NT2/D1 (cell line): ENCODE data around the gene OPCML.

Source experiments
- DNase-seq: peaks from one replicate; pipeline ENCODE4 v3.0.0-alpha.2; 2011; ENCODE audit warnings: low read depth, low spot score
- H3K27me3 ChIP-seq: 2 replicates; pipeline ENCODE4 v1.6.0; 2011; ENCODE audit warnings: mild to moderate bottlenecking; ENCODE audit not compliant: insufficient read length, insufficient read depth
- H3K36me3 ChIP-seq: 2 replicates; pipeline ENCODE4 v1.6.1; 2011; ENCODE audit warnings: mild to moderate bottlenecking, low read length, mixed read lengths; ENCODE audit not compliant: insufficient read depth, insufficient read length
- H3K4me1 ChIP-seq: 2 replicates; pipeline ENCODE4 v1.5.1; 2011; ENCODE audit not compliant: insufficient read depth, insufficient read length
- H3K4me3 ChIP-seq: 2 replicates; pipeline ENCODE4 v1.5.1; 2011; ENCODE audit warnings: low read depth; ENCODE audit not compliant: insufficient read length
- H3K9ac ChIP-seq: 2 replicates; pipeline ENCODE4 v1.6.0; 2011; ENCODE audit warnings: low read depth; ENCODE audit not compliant: insufficient read length
- H3K9me3 ChIP-seq: 2 replicates; pipeline ENCODE4 v1.5.1; 2011; ENCODE audit warnings: mild to moderate bottlenecking, low read length; ENCODE audit not compliant: insufficient read depth
- SUZ12 ChIP-seq: IDR thresholded peaks from 2 replicates; pipeline ENCODE4 v1.6.1; 2011; ENCODE audit not compliant: insufficient read length, insufficient read depth; ENCODE audit errors: extremely low read depth
- YY1 ChIP-seq: IDR thresholded peaks from 2 replicates; pipeline ENCODE4 v1.6.1; 2011; ENCODE audit not compliant: insufficient read length, insufficient read depth
- ZNF274 ChIP-seq: IDR thresholded peaks from 2 replicates; pipeline ENCODE4 v1.6.1; 2011; ENCODE audit warnings: mild to moderate bottlenecking, low read depth, low read length

The OPCML gene

GRCh38 chr11:132755934-132756333, 776.4 kb downstream of the OPCML start:
- no peaks in the 10 kb centered on the region; the same call in 1 of the 2 replicates for H3K9me3 ChIP-seq
- no peak overlapping the region for H3K4me3 ChIP-seq
- no peaks in the 10 kb centered on the region for H3K27me3 ChIP-seq
- DNase-seq = no peak
- no peaks in the 10 kb centered on the region for H3K36me3 ChIP-seq
- H3K4me1 ChIP-seq = no peaks in the 10 kb centered on the region
- TF ChIP-seq YY1 (no peak), SUZ12 (no peak), ZNF274 (no peak)
- H3K9ac ChIP-seq = no peak overlapping the region

DNA sequence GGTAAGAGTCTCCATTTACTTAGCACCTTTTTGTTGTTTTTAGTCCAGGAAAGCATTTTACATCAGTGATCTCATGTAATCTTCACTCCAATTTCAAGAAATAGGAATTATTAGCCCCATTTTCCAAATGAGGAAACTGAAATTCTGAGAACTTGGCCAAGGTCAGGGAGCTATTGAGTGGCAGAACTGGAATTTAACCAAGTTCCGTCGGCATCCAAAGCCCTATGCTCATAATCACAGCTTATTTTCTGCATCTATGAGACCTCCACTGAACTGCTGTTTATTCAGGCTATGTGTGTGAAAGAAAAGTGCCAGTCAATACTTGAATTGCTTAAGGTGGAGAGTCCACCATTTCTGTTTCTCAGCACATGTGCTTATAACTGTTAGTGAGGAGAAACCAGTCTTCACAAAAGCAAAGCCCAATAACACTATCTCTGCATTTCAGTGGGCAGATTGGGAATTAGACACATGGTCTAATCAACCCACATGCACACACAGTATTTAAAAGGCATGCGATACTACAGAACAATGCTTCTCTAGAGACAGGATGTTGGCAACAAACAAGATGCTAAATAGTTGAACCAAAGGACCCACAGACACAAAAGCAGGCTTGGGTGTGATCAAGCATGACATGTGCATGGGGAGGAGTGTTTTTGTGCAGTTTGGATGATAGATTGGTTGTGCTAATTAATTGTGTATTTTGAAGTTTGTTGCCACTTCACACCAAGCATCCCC, 780.6 kb downstream of the OPCML start:
- Histone ChIP-seq H3K9me3 (no peaks in the 10 kb centered on the region; the same call in 1 of the 2 replicates), H3K4me1 (no peaks in the 10 kb centered on the region), H3K27me3 (no peaks in the 10 kb centered on the region), H3K4me3 (no peak overlapping the region), H3K9ac (no peak overlapping the region), H3K36me3 (no peaks in the 10 kb centered on the region)
- no peak for TF ChIP-seq SUZ12
- TF ChIP-seq ZNF274 = no peak
- TF ChIP-seq YY1 = no peak
- DNase-seq = no peak

- H3K4me3 ChIP-seq = no peak overlapping the region
- TF ChIP-seq SUZ12 (no peak), ZNF274 (no peak), YY1 (no peak)
- no peaks in the 10 kb centered on the region for H3K4me1 ChIP-seq
- no peak overlapping the region for H3K9ac ChIP-seq
- no peaks in the 10 kb centered on the region for H3K9me3 ChIP-seq
- no peaks in the 10 kb centered on the region for H3K36me3 ChIP-seq
- no peaks in the 10 kb centered on the region for H3K27me3 ChIP-seq
- no peak for DNase-seq
These were observed 786.0 kb downstream of the OPCML start for GRCh38 chr11:132746305-132746704.

GRCh38 chr11:132745306-132745705, 787.0 kb downstream of the OPCML start:
- no peak for DNase-seq

DNA sequence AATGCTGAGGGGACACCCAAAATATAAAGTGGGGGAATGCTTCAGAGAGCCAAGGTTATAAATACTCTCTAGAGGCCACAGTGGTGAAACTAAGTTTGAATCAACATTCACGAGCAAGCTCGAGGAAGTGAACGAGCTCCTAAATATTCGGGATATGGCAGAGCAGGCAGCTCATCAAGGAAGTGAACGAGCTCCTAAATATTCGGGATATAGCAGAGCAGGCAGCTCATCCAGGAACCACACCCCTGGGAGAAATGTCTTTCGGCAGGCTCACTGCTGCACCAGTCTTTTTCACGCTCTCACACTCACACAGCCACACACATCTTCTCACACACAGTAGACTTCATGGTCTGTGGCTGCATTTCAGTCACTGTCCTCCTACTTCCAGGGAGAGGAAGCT, 787.5 kb downstream of the OPCML start:
- TF ChIP-seq SUZ12 (no peak), YY1 (no peak), ZNF274 (no peak)
- no peak for DNase-seq
- Histone ChIP-seq H3K9ac (no peak overlapping the region), H3K9me3 (no peaks in the 10 kb centered on the region), H3K4me3 (no peak overlapping the region), H3K4me1 (no peaks in the 10 kb centered on the region), H3K27me3 (no peaks in the 10 kb centered on the region), H3K36me3 (no peaks in the 10 kb centered on the region)

More at GRCh38 chr11:132745306-132745705, 787.0 kb downstream of the OPCML start:
- TF ChIP-seq ZNF274 (no peak), YY1 (no peak), SUZ12 (no peak)
- H3K36me3 ChIP-seq = no peaks in the 10 kb centered on the region
- H3K4me1 ChIP-seq = no peaks in the 10 kb centered on the region
- H3K9me3 ChIP-seq = no peaks in the 10 kb centered on the region
- no peak overlapping the region for H3K9ac ChIP-seq
- no peak overlapping the region for H3K4me3 ChIP-seq
- H3K27me3 ChIP-seq = no peaks in the 10 kb centered on the region

DNA sequence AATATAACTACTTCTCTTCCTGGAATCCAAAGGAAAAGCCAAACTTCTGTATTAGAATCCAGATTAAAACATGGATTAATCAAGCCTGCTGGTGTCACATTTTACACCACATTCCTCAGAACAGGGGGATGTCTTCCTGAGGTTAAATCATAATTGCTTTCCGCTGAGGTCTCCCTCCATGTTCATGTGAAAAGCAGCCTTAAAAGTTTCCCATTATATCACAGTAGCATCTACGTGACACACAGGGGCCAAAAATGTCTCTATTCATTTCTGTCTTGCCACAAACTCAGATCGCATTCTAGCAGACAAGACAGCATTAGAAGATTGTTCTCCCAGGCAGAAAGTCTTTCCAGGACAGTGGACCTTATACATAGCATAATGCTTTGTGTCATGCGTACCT, 788.7 kb downstream of the OPCML start:
- Histone ChIP-seq H3K27me3 (no peaks in the 10 kb centered on the region), H3K9me3 (no peaks in the 10 kb centered on the region), H3K4me1 (no peaks in the 10 kb centered on the region), H3K9ac (no peak overlapping the region), H3K36me3 (no peaks in the 10 kb centered on the region), H3K4me3 (no peak overlapping the region)
- no peak for DNase-seq
- TF ChIP-seq ZNF274 = no peak
- TF ChIP-seq YY1 = no peak
- TF ChIP-seq SUZ12 = no peak

GRCh38 chr11:132742929-132743328, 789.4 kb downstream of the OPCML start:
- no peak overlapping the region for H3K4me3 ChIP-seq
- H3K27me3 ChIP-seq = no peaks in the 10 kb centered on the region
- no peak for DNase-seq
- H3K9me3 ChIP-seq = no peaks in the 10 kb centered on the region
- TF ChIP-seq SUZ12 (no peak), ZNF274 (no peak), YY1 (no peak)
- H3K9ac ChIP-seq = no peak overlapping the region
- no peaks in the 10 kb centered on the region for H3K36me3 ChIP-seq
- no peaks in the 10 kb centered on the region for H3K4me1 ChIP-seq
